ENCODE results near the gene TBX6.
A peak's percentile ranks its signal among the peaks of the same experiment; 100 is the strongest.

The TBX6 gene

GRCh38 chr16:30066761-30067583, 24.8 kb downstream of the TBX6 start:
- H3K4me3 ChIP-seq (ENCODE audit: insufficient read depth in 1 of 2, low read depth in 1 of 2, low read length in 2 of 2): peak overlapping the region; percentile 98
- H3K4me2 ChIP-seq (ENCODE audit: low read length, poor library complexity, severe bottlenecking): peak overlapping the region; percentile 98
- no peaks in the 10 kb centered on the region for H3K9me3 ChIP-seq (ENCODE audit: control insufficient read depth, low read length)
- peak overlapping the region; percentile 65 for H4K91ac ChIP-seq (ENCODE audit: low read length)
- H3K9ac ChIP-seq (ENCODE audit: low read length): peak overlapping the region; percentile 100
- no peak for DNase-seq
- H2BK12ac ChIP-seq (ENCODE audit: low read length in 2 of 2): peak overlapping the region in 1 of 2 experiments; percentile 29
- no peak overlapping the region for H2BK15ac ChIP-seq (ENCODE audit: low read depth, poor library complexity, severe bottlenecking)
- peak overlapping the region; percentile 48 to 100 for H3K18ac ChIP-seq (ENCODE audit: low read depth in 1 of 2, low read length in 2 of 2)
- peak overlapping the region; percentile 42 for H2BK120ac ChIP-seq (ENCODE audit: low read depth, low read length)
- no peak overlapping the region for H2AFZ ChIP-seq (ENCODE audit: low read depth, low read length)
- H3K36me3 ChIP-seq (ENCODE audit: control insufficient read depth in 1 of 2, insufficient read depth in 2 of 2, low read depth in 1 of 2, low read length in 2 of 2): peaks cover 48 to 53% of the 10 kb centered on the region in 2 experiments
- peak overlapping the region; percentile 53 for H2BK5ac ChIP-seq (ENCODE audit: low read depth, low read length, poor library complexity, severe bottlenecking)
- H3K4ac ChIP-seq (ENCODE audit: low read depth in 1 of 2, low read length in 2 of 2): peak overlapping the region in 1 of 2 experiments; percentile 44
- peak overlapping the region in 1 of 2 experiments; percentile 90 for H3K14ac ChIP-seq (ENCODE audit: low read length in 2 of 2)
- H3K4me1 ChIP-seq (ENCODE audit: control insufficient read depth, insufficient read depth, low read depth, low read length): peaks cover 36% of the 10 kb centered on the region
- H2AK5ac ChIP-seq (ENCODE audit: low read length, severe bottlenecking): no peak overlapping the region
- peak overlapping the region in 1 of 2 experiments; percentile 35 for H3K23ac ChIP-seq (ENCODE audit: low read length in 2 of 2)
- H3K79me1 ChIP-seq (replicated peaks; ENCODE audit: low read length, poor library complexity, severe bottlenecking): peaks cover 8% of the 10 kb centered on the region
- H3K27ac ChIP-seq (ENCODE audit: low read length, poor library complexity, severe bottlenecking): peak overlapping the region; percentile 93
- H3K27me3 ChIP-seq (ENCODE audit: control insufficient read depth in 1 of 2, insufficient read depth in 1 of 2, low read length in 2 of 2): no peaks in the 10 kb centered on the region
- no peak overlapping the region for H4K8ac ChIP-seq (ENCODE audit: low read length)
- 79% methylated on average over 21 of the region's 21 CpGs for WGBS

- peak overlapping the region; percentile 41 for H2AK5ac ChIP-seq (ENCODE audit: low read length, severe bottlenecking)
- H4K8ac ChIP-seq (ENCODE audit: low read length): peak overlapping the region; percentile 86
- DNase-seq: no peak
- H2BK120ac ChIP-seq (ENCODE audit: low read depth, low read length): peak overlapping the region; percentile 93
- H3K18ac ChIP-seq (ENCODE audit: low read depth in 1 of 2, low read length in 2 of 2): peak overlapping the region; percentile 95 to 100
- peak overlapping the region; percentile 93 for H3K27ac ChIP-seq (ENCODE audit: low read length, poor library complexity, severe bottlenecking)
- H3K4me1 ChIP-seq (ENCODE audit: control insufficient read depth, insufficient read depth, low read depth, low read length): peaks cover 36% of the 10 kb centered on the region
- peak overlapping the region; percentile 89 to 95 for H3K4ac ChIP-seq (ENCODE audit: low read depth in 1 of 2, low read length in 2 of 2)
- peaks cover 40 to 45% of the 10 kb centered on the region in 2 experiments for H3K36me3 ChIP-seq (ENCODE audit: control insufficient read depth in 1 of 2, insufficient read depth in 2 of 2, low read depth in 1 of 2, low read length in 2 of 2)
- peak overlapping the region; percentile 98 for H4K91ac ChIP-seq (ENCODE audit: low read length)
- H3K4me2 ChIP-seq (ENCODE audit: low read length, poor library complexity, severe bottlenecking): peak overlapping the region; percentile 98
- peak overlapping the region; percentile 81 to 85 for H3K23ac ChIP-seq (ENCODE audit: low read length in 2 of 2)
- WGBS: 2% methylated on average over 37 of the region's 44 CpGs
- H2BK5ac ChIP-seq (ENCODE audit: low read depth, low read length, poor library complexity, severe bottlenecking): peak overlapping the region; percentile 92
- H3K4me3 ChIP-seq (ENCODE audit: insufficient read depth in 1 of 2, low read depth in 1 of 2, low read length in 2 of 2): peak overlapping the region; percentile 98
- peaks cover 8% of the 10 kb centered on the region for H3K79me1 ChIP-seq (replicated peaks; ENCODE audit: low read length, poor library complexity, severe bottlenecking)
- H2BK15ac ChIP-seq (ENCODE audit: low read depth, poor library complexity, severe bottlenecking): peak overlapping the region; percentile 86
- H2AFZ ChIP-seq (ENCODE audit: low read depth, low read length): peak overlapping the region; percentile 33
- H3K14ac ChIP-seq (ENCODE audit: low read length in 2 of 2): peak overlapping the region; percentile 77 to 100
- peak overlapping the region; percentile 100 for H3K9ac ChIP-seq (ENCODE audit: low read length)
- H3K27me3 ChIP-seq (ENCODE audit: control insufficient read depth in 1 of 2, insufficient read depth in 1 of 2, low read length in 2 of 2): no peaks in the 10 kb centered on the region
- no peaks in the 10 kb centered on the region for H3K9me3 ChIP-seq (ENCODE audit: control insufficient read depth, low read length)
- peak overlapping the region; percentile 61 to 86 for H2BK12ac ChIP-seq (ENCODE audit: low read length in 2 of 2)
Observed at GRCh38 chr16:30065943-30066760, 25.6 kb downstream of the TBX6 start.

DNA sequence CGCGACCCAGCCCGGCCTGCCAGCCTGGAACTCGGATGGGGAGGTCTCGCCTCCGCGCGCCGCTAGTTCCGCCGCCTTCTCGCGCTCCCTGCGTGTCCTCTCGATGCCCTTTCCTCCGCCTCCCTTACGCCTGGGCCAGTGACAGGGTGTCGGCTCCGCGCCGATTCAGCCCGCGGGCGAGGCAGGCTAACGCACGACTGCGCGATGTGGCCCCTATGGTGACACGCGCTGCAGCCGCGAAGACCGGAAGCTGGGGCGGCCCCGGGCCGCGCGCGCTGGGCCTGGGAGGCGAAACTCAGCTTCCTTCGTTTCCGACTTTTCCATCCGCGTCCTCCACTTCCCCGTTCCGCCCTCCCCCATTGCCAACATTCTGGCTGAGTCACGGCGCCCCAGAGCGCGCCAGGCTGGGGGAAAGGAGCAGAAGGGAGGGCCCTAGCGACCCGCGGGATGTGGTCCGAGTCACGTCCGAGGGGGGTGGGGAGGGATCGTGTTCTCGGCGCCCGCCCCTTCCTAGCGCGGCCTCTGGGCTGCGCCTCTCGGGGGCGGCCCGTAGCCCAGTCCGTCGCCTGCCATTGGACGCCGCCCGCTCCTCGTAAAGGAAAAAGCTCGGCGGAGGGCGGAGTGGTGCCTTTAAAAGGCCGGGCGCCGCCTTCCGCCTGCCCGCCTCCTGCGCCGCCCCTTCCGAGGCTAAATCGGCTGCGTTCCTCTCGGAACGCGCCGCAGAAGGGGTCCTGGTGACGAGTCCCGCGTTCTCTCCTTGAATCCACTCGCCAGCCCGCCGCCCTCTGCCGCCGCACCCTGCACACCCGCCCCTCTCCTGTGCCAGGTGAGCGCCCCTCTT, 26.4 kb downstream of the TBX6 start, which contains the start of gene ALDOA:
TSS of gene ALDOA (plus strand) at position 659 of the 841 bp plus-strand sequence. CDS start 1,138 bp downstream, outside the sequence.
- Histone ChIP-seq H3K14ac (ENCODE audit: low read length in 2 of 2) (peak within 1 kb of the TSS; percentile 77 to 100), H2AK5ac (ENCODE audit: low read length, severe bottlenecking) (peak within 1 kb of the TSS; percentile 61), H3K79me1 (replicated peaks; ENCODE audit: low read length, poor library complexity, severe bottlenecking) (peaks cover 6% of the 10 kb centered on the region), H3K18ac (ENCODE audit: low read depth in 1 of 2, low read length in 2 of 2) (peak within 1 kb of the TSS; percentile 95 to 100), H2BK12ac (ENCODE audit: low read length in 2 of 2) (peak within 1 kb of the TSS; percentile 61 to 86), H3K23ac (ENCODE audit: low read length in 2 of 2) (peak within 1 kb of the TSS; percentile 81 to 85), H2BK5ac (ENCODE audit: low read depth, low read length, poor library complexity, severe bottlenecking) (peak within 1 kb of the TSS; percentile 93), H3K4me3 (ENCODE audit: insufficient read depth in 1 of 2, low read depth in 1 of 2, low read length in 2 of 2) (peak within 1 kb of the TSS; percentile 98), H2AFZ (ENCODE audit: low read depth, low read length) (peak within 1 kb of the TSS; percentile 74), H3K4ac (ENCODE audit: low read depth in 1 of 2, low read length in 2 of 2) (peak within 1 kb of the TSS; percentile 95 to 99), H4K8ac (ENCODE audit: low read length) (peak within 1 kb of the TSS; percentile 92), H3K4me2 (ENCODE audit: low read length, poor library complexity, severe bottlenecking) (peak within 1 kb of the TSS; percentile 98), H3K27me3 (ENCODE audit: control insufficient read depth in 1 of 2, insufficient read depth in 1 of 2, low read length in 2 of 2) (no peaks in the 10 kb centered on the region), H3K9ac (ENCODE audit: low read length) (peak within 1 kb of the TSS; percentile 100), H3K27ac (ENCODE audit: low read length, poor library complexity, severe bottlenecking) (peak within 1 kb of the TSS; percentile 97), H2BK120ac (ENCODE audit: low read depth, low read length) (peak within 1 kb of the TSS; percentile 93), H2BK15ac (ENCODE audit: low read depth, poor library complexity, severe bottlenecking) (peak within 1 kb of the TSS; percentile 86), H4K91ac (ENCODE audit: low read length) (peak within 1 kb of the TSS; percentile 98), H3K36me3 (ENCODE audit: control insufficient read depth in 1 of 2, insufficient read depth in 2 of 2, low read depth in 1 of 2, low read length in 2 of 2) (peaks cover 38 to 42% of the 10 kb centered on the region in 2 experiments), H3K9me3 (ENCODE audit: control insufficient read depth, low read length) (no peaks in the 10 kb centered on the region), H3K4me1 (ENCODE audit: control insufficient read depth, insufficient read depth, low read depth, low read length) (peaks cover 36% of the 10 kb centered on the region)
- under 1% methylated on average over 64 of the region's 99 CpGs for WGBS
- peak; percentile 99 for DNase-seq
